Suprapubic skin (tissue), 4 donors: ENCODE data around the gene PASK. TPM values are rescaled to one million over a fixed set of nuclear protein-coding genes. Genes with fewer than 3 reads are reported as not detected.

ENCODE experiments used
- DNase-seq, 2 donors: peaks; one replicate each; pipeline ENCODE4 v3.0.0-alpha.2; 2019; ENCODE audit warnings: low spot score in 2 of 2
- H3K27ac ChIP-seq: fragments of 200-600 bp; sonication (generic); one replicate; pipeline ENCODE4 v1.5.1; 2019
- H3K27me3 ChIP-seq: fragments of 200-600 bp; sonication (generic); one replicate; pipeline ENCODE4 v1.5.1; 2019
- H3K36me3 ChIP-seq: fragments of 200-600 bp; sonication (generic); one replicate; pipeline ENCODE4 v1.5.1; 2019
- H3K4me1 ChIP-seq: fragments of 200-600 bp; sonication (generic); one replicate; pipeline ENCODE4 v1.5.1; 2019
- H3K4me3 ChIP-seq: fragments of 200-600 bp; sonication (generic); one replicate; pipeline ENCODE4 v1.5.1; 2019; ENCODE audit warnings: mild to moderate bottlenecking
- H3K9me3 ChIP-seq: fragments of 200-600 bp; sonication (generic); one replicate; pipeline ENCODE4 v1.5.1; 2019
- CTCF ChIP-seq, 2 donors: fragments of 200-600 bp in 1 of 2; fragments of 450-650 bp in 1 of 2; sonication (generic) in 1 of 2; IDR thresholded peaks; one replicate each; pipeline ENCODE4 v1.5.1; 2016 to 2019; ENCODE audit warnings: antibody characterized with exemption in 2 of 2, mild to moderate bottlenecking in 1 of 2, moderate library complexity in 1 of 2
- EP300 ChIP-seq: sonication (generic); formaldehyde crosslinking; IDR thresholded peaks from one replicate; pipeline ENCODE4 v1.6.1; 2017; ENCODE audit warnings: antibody characterized with exemption
- POLR2A ChIP-seq, 2 donors: fragments of 450-650 bp; IDR thresholded peaks; one replicate each; pipeline ENCODE4 v1.6.1; 2017; ENCODE audit warnings: antibody characterized with exemption in 2 of 2, mild to moderate bottlenecking in 2 of 2, moderate library complexity in 2 of 2
- POLR2AphosphoS5 ChIP-seq, 3 donors: sonication (generic); formaldehyde crosslinking; IDR thresholded peaks; one replicate each; pipeline ENCODE4 v1.6.1; 2017; ENCODE audit warnings: antibody characterized with exemption in 3 of 3
- WGBS: methylation state at CpG from one replicate; pipeline ENCODE4 v1.1.5; 2018; 5-methylcytosine and 5-hydroxymethylcytosine counted together
- total RNA-seq, 4 donors: library from RNA; depleted of rRNA; stranded (reverse); fragments of >200 nt; gene quantifications; one replicate each; pipeline ENCODE4 v1.1.0, GENCODE V29; 2016

Gene PASK
- total RNA-seq, 4 donors from 2014 or later: 9.8 to 19.7 (median 14.6) TPM

- H3K4me3 ChIP-seq: no peak overlapping the region
- TF ChIP-seq POLR2AphosphoS5 (IDR thresholded peaks at IDR 0.05): no peak
- TF ChIP-seq POLR2A (IDR thresholded peaks at IDR 0.05): no peak
- TF ChIP-seq EP300: no peak
- TF ChIP-seq CTCF (IDR thresholded peaks at IDR 0.05): no peak
- H3K36me3 ChIP-seq: peaks cover 20% of the 10 kb centered on the region
- H3K27ac ChIP-seq: no peak overlapping the region
- no peaks in the 10 kb centered on the region for H3K9me3 ChIP-seq
- H3K27me3 ChIP-seq: no peaks in the 10 kb centered on the region
- 88% methylated on average over 16 of the region's 16 CpGs for WGBS
- DNase-seq: peak in 1 of 2 donors; percentile 64
- no peaks in the 10 kb centered on the region for H3K4me1 ChIP-seq
Measured at GRCh38 chr2:241130316-241130715, 19.0 kb downstream of the PASK start.

GRCh38 chr2:241129086-241129871 is 20.0 kb downstream of the PASK start:
- Histone ChIP-seq H3K36me3 (peaks cover 11% of the 10 kb centered on the region), H3K4me1 (peaks cover under 1% of the 10 kb centered on the region), H3K4me3 (no peak overlapping the region), H3K9me3 (no peaks in the 10 kb centered on the region), H3K27ac (no peak overlapping the region), H3K27me3 (no peaks in the 10 kb centered on the region)
- 79% methylated on average over 8 of the region's 12 CpGs for WGBS
- no peak for TF ChIP-seq POLR2A (IDR thresholded peaks at IDR 0.05)
- TF ChIP-seq CTCF (IDR thresholded peaks at IDR 0.05): no peak
- TF ChIP-seq POLR2AphosphoS5 (IDR thresholded peaks at IDR 0.05): no peak
- no peak for TF ChIP-seq EP300
- peak; percentile 18 to 73 for DNase-seq

GRCh38 chr2:241128266-241128665 is 21.0 kb downstream of the PASK start:
- Histone ChIP-seq H3K36me3 (peaks cover 8% of the 10 kb centered on the region), H3K27me3 (no peaks in the 10 kb centered on the region), H3K4me3 (no peak overlapping the region), H3K4me1 (peaks cover 5% of the 10 kb centered on the region), H3K27ac (no peak overlapping the region), H3K9me3 (no peaks in the 10 kb centered on the region)
- peak in 1 of 2 donors; percentile 51 for DNase-seq
- 95% methylated on average over 8 of the region's 8 CpGs for WGBS
- TF ChIP-seq CTCF (IDR thresholded peaks at IDR 0.05): no peak
- no peak for TF ChIP-seq POLR2A (IDR thresholded peaks at IDR 0.05)
- TF ChIP-seq EP300: no peak
- TF ChIP-seq POLR2AphosphoS5 (IDR thresholded peaks at IDR 0.05): no peak

- DNase-seq: peak in 1 of 2 donors; percentile 47
- H3K4me3 ChIP-seq: no peak overlapping the region
- TF ChIP-seq POLR2A (IDR thresholded peaks at IDR 0.05) (no peak), EP300 (no peak), CTCF (IDR thresholded peaks at IDR 0.05) (no peak), POLR2AphosphoS5 (IDR thresholded peaks at IDR 0.05) (no peak)
- H3K36me3 ChIP-seq: peaks cover 9% of the 10 kb centered on the region
- H3K27me3 ChIP-seq: no peaks in the 10 kb centered on the region
- no peaks in the 10 kb centered on the region for H3K9me3 ChIP-seq
- 90% methylated on average over 2 of the region's 18 CpGs for WGBS
- peaks cover 5% of the 10 kb centered on the region for H3K4me1 ChIP-seq
- no peak overlapping the region for H3K27ac ChIP-seq
Measured at GRCh38 chr2:241126771-241127202, 22.5 kb downstream of the PASK start.

GRCh38 chr2:241126201-241126611 is 23.1 kb downstream of the PASK start:
- Histone ChIP-seq H3K27me3 (no peaks in the 10 kb centered on the region), H3K27ac (no peak overlapping the region), H3K4me3 (no peak overlapping the region), H3K36me3 (peaks cover 9% of the 10 kb centered on the region), H3K9me3 (no peaks in the 10 kb centered on the region), H3K4me1 (peaks cover 5% of the 10 kb centered on the region)
- DNase-seq: peak; percentile 48 to 64
- TF ChIP-seq CTCF (IDR thresholded peaks at IDR 0.05) (no peak), EP300 (no peak), POLR2AphosphoS5 (IDR thresholded peaks at IDR 0.05) (no peak), POLR2A (IDR thresholded peaks at IDR 0.05) (no peak)
- 93% methylated on average over 8 of the region's 21 CpGs for WGBS
